Breast epithelium (tissue), 3 donors: ENCODE measurements around the gene TTC27.

Experiments used
- CTCF ChIP-seq, 3 donors: fragments of 450-650 bp; IDR thresholded peaks; one replicate each; pipeline ENCODE4 v1.5.1; 2016 to 2017; ENCODE audit warnings: antibody characterized with exemption in 3 of 3, mild to moderate bottlenecking in 3 of 3, moderate library complexity in 3 of 3
- POLR2A ChIP-seq: fragments of 450-650 bp; IDR thresholded peaks from one replicate; pipeline ENCODE4 v1.6.1; 2016; ENCODE audit warnings: antibody characterized with exemption, mild to moderate bottlenecking, moderate library complexity

GRCh38 chr2:32742376-32742775 is 114.5 kb downstream of the TTC27 start:
- TF ChIP-seq CTCF (IDR thresholded peaks at IDR 0.05) (no peak), POLR2A (no peak)
